Nephron (organoid): ENCODE measurements around the gene SPIC.

Experiments
- H3K27ac Mint-ChIP-seq, 3 experiments: 2 replicates each; pipeline ENCODE4 v1.8.0; 2020; ENCODE audit warnings: mixed read lengths in 3 of 3, mild to moderate bottlenecking in 2 of 3, moderate library complexity in 1 of 3
- H3K27me3 Mint-ChIP-seq: 2 replicates; pipeline ENCODE4 v1.8.0; 2021; ENCODE audit warnings: low read depth, mild to moderate bottlenecking, moderate library complexity, mixed read lengths
- H3K36me3 Mint-ChIP-seq: 2 replicates; pipeline ENCODE4 v1.8.0; 2020; ENCODE audit warnings: low read depth, mixed read lengths
- H3K4me1 Mint-ChIP-seq: 2 replicates; pipeline ENCODE4 v1.8.0; 2020; ENCODE audit warnings: mixed read lengths
- H3K4me3 Mint-ChIP-seq, 3 experiments: 2 replicates each; pipeline ENCODE4 v1.8.0; 2020; ENCODE audit warnings: mild to moderate bottlenecking in 3 of 3, mixed read lengths in 3 of 3, moderate library complexity in 2 of 3
- H3K9me3 Mint-ChIP-seq: 2 replicates; pipeline ENCODE4 v1.8.0; 2020; ENCODE audit warnings: mixed read lengths
- CTCF ChIP-seq, 3 experiments: fragments of 200-600 bp; sonication (generic); IDR thresholded peaks; one replicate each; pipeline ENCODE4 v1.5.0; 2021; ENCODE audit warnings: antibody characterized with exemption in 3 of 3; ENCODE audit not compliant: unreplicated experiment in 3 of 3

SPIC gene

GRCh38 chr12:101474711-101475386 lies at the start of gene SPIC:
SPIC (plus strand) TSS chr12:101475336; CDS start chr12:101476905, 1,569 bp downstream.
- TF ChIP-seq CTCF (IDR thresholded peaks at IDR 0.05; ENCODE audit: unreplicated experiment in 3 of 3), result no peak
- Mint-ChIP-seq H3K4me3 (no peak within 1 kb of the TSS), H3K36me3 (no peaks in the 10 kb centered on the region), H3K4me1 (no peaks in the 10 kb centered on the region), H3K27ac (no peak within 1 kb of the TSS), H3K9me3 (no peaks in the 10 kb centered on the region), H3K27me3 (peaks cover 5% of the 10 kb centered on the region)

DNA sequence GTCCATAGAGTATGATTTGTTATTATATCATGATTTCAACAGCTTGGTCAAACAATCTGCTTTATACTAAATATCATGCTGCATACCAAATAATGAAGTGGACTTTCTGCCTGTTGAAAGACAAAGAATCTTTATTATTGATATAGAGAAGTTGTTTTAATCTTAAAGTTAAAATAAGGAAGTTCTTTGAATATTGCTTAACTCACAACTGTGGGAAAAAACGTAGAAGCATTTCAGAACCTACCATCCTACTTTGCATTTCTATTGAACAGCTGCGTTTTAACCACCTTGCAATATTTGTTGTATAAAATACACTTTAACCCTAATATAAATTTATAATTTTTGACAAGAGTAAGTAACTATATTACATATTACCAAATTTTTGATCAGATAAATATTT lies 44.7 kb upstream of the SPIC start:
- no peaks in the 10 kb centered on the region for H3K4me1 Mint-ChIP-seq
- TF ChIP-seq CTCF (IDR thresholded peaks at IDR 0.05; ENCODE audit: unreplicated experiment in 3 of 3), result no peak
- H3K36me3 Mint-ChIP-seq, result no peaks in the 10 kb centered on the region
- H3K4me3 Mint-ChIP-seq, result no peak overlapping the region
- H3K9me3 Mint-ChIP-seq, result no peaks in the 10 kb centered on the region
- H3K27ac Mint-ChIP-seq, result no peak overlapping the region
- no peaks in the 10 kb centered on the region for H3K27me3 Mint-ChIP-seq

DNA sequence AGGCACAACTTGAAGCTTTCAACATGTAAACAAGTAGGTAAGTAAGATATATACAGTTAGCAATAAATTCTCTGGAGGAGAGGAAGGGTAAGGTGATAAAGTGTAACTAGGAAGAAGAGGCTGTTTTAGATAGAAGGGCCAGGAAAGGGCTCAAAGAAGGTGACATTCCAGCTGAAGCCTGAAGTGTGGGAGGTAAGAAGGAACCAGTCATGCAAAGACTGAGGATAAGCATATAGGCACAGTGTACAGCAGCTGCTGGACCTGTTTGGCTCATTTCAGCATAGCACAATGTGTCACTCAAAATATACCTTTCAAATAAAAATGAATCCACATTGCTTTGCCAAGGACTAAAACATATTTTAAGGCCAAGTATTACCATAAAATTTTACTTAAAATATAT lies 39.0 kb upstream of the SPIC start:
- H3K27ac Mint-ChIP-seq, result peak overlapping the region in 1 of 3 experiments; percentile 12
- H3K27me3 Mint-ChIP-seq, result no peaks in the 10 kb centered on the region
- TF ChIP-seq CTCF (IDR thresholded peaks at IDR 0.05; ENCODE audit: unreplicated experiment in 3 of 3), result no peak
- no peak overlapping the region for H3K4me3 Mint-ChIP-seq
- no peaks in the 10 kb centered on the region for H3K4me1 Mint-ChIP-seq
- no peaks in the 10 kb centered on the region for H3K9me3 Mint-ChIP-seq
- H3K36me3 Mint-ChIP-seq, result no peaks in the 10 kb centered on the region

DNA sequence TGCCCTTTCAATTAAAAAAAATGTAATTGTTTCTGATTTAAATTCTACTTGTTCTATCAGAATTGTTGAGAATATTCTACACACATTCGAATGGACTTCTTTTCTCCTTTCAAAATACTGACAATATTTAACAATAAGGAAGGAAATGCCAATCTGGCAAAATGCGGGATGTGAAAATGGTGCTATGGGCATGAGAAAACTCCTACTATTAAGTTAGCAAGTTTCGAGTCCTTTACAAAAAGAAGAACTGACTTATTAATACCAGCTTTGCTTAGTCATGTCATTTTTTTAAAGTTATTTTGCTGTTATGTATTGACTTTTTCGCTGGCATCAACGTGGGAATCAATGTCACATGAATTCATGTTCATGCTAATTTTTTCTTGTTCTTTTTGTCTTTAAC lies 35.9 kb upstream of the SPIC start:
- Mint-ChIP-seq H3K4me3 (no peak overlapping the region), H3K27me3 (no peaks in the 10 kb centered on the region), H3K36me3 (no peaks in the 10 kb centered on the region), H3K9me3 (no peaks in the 10 kb centered on the region), H3K27ac (no peak overlapping the region), H3K4me1 (no peaks in the 10 kb centered on the region)
- no peak for TF ChIP-seq CTCF (IDR thresholded peaks at IDR 0.05; ENCODE audit: unreplicated experiment in 3 of 3)

DNA sequence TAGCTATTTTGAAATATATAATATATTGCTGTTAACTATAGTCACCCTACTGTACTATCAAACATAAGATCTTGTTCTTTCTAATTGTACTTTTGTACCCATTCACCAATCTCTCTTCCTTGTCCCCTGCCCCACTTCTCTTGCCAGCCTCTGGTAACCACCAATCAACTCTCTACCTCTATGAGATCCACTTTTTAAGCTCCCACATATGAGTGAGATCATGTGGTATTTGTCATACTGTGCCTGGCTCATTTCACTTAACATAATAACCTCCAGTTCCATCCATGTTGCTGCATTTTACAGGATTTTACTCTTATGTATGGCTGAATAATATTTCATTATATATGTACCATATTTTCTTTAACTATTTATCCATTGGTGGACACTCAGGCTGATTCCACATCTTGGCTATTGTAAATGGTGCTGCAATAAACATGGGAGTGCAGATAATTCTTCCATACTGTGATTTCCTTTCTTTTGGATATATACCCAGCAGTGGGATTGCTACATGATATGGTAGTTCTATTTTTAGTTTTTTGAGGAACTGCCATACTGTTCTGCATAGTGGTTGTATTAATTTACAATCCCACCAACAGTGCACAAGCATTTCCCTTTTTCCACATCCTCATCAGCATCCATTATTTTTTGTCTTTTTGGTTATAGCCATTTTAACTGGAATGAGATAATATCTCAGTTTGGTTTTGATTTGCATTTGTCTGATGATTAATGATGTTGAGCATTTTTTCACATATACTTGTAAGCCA lies 33.5 kb upstream of the SPIC start:
- H3K27me3 Mint-ChIP-seq, result no peaks in the 10 kb centered on the region
- no peaks in the 10 kb centered on the region for H3K9me3 Mint-ChIP-seq
- no peak for TF ChIP-seq CTCF (IDR thresholded peaks at IDR 0.05; ENCODE audit: unreplicated experiment in 3 of 3)
- no peaks in the 10 kb centered on the region for H3K4me1 Mint-ChIP-seq
- H3K36me3 Mint-ChIP-seq, result no peaks in the 10 kb centered on the region
- H3K4me3 Mint-ChIP-seq, result no peak overlapping the region
- no peak overlapping the region for H3K27ac Mint-ChIP-seq
